HEK293T (cell line): ENCODE data around the gene ABI3BP.

Experiments used
- ARNT ChIP-seq: fragments of 450-650 bp; IDR thresholded peaks from 2 replicates; pipeline ENCODE4 v1.6.1; 2017; ENCODE audit warnings: mild to moderate bottlenecking
- BHLHE40 ChIP-seq: fragments of 450-650 bp; IDR thresholded peaks from 2 replicates; pipeline ENCODE4 v1.6.1; 2016; ENCODE audit warnings: mild to moderate bottlenecking, moderate library complexity, borderline replicate concordance
- ELF4 ChIP-seq: fragments of 450-650 bp; IDR thresholded peaks from 2 replicates; pipeline ENCODE4 v1.6.1; 2017; ENCODE audit warnings: antibody characterized with exemption
- FOXA1 ChIP-seq: fragments of 450-650 bp; IDR thresholded peaks from 2 replicates; pipeline ENCODE4 v1.6.1; 2016; ENCODE audit warnings: mild to moderate bottlenecking
- FOXM1 ChIP-seq: fragments of 450-650 bp; IDR thresholded peaks from 2 replicates; pipeline ENCODE4 v1.6.1; 2017; ENCODE audit warnings: mild to moderate bottlenecking, borderline replicate concordance
- HDGF ChIP-seq: fragments of 450-650 bp; IDR thresholded peaks from 2 replicates; pipeline ENCODE4 v1.6.1; 2017; ENCODE audit warnings: antibody characterized with exemption, borderline replicate concordance
- LEF1 ChIP-seq: fragments of 450-650 bp; IDR thresholded peaks from 2 replicates; pipeline ENCODE4 v1.6.1; 2017; ENCODE audit warnings: mild to moderate bottlenecking, borderline replicate concordance
- NFRKB ChIP-seq: fragments of 450-650 bp; IDR thresholded peaks from 2 replicates; pipeline ENCODE4 v1.6.1; 2016; ENCODE audit warnings: mild to moderate bottlenecking, moderate library complexity
- SP1 ChIP-seq: fragments of 450-650 bp; IDR thresholded peaks from 2 replicates; pipeline ENCODE4 v1.6.1; 2017
- SUZ12 ChIP-seq: fragments of 450-650 bp; IDR thresholded peaks from 2 replicates; pipeline ENCODE4 v1.6.1; 2016; ENCODE audit warnings: mild to moderate bottlenecking
- TARDBP ChIP-seq: fragments of 450-650 bp; IDR thresholded peaks from 2 replicates; pipeline ENCODE4 v1.6.1; 2016
- ZNF384 ChIP-seq: fragments of 450-650 bp; IDR thresholded peaks from 2 replicates; pipeline ENCODE4 v1.6.1; 2016
- TF ChIP-seq, protein P1 (sequence below): fragments of 450-650 bp; IDR thresholded peaks from 2 replicates; pipeline ENCODE4 v1.6.1; 2016

DNA sequence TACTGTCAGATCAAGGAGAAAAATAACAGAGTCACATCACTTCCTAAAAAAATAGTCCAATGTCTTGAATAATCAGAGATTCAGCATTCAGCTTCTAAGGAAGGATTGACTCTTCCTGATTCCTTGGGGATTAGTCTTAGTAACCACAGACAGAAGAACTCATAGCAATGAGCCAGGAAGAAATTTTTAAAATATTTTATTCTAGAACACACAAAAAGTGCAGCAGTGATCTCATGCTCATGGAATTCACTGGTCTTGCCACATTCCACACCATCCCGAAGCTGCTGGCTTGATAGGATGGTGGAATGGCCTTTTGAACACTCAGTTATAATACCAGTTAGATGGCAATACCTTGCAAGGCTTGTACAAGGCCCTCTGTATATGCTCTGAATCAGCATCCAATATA is 43.0 kb upstream of the ABI3BP start:
- TF ChIP-seq SP1 (no peak), BHLHE40 (no peak), NFRKB (no peak), SUZ12 (no peak), ARNT (no peak), FOXA1 (no peak), FOXM1 (no peak), LEF1 (no peak), HDGF (no peak), TARDBP (no peak), ELF4 (no peak), ZNF384 (no peak)
- TF ChIP-seq, protein P1, sequence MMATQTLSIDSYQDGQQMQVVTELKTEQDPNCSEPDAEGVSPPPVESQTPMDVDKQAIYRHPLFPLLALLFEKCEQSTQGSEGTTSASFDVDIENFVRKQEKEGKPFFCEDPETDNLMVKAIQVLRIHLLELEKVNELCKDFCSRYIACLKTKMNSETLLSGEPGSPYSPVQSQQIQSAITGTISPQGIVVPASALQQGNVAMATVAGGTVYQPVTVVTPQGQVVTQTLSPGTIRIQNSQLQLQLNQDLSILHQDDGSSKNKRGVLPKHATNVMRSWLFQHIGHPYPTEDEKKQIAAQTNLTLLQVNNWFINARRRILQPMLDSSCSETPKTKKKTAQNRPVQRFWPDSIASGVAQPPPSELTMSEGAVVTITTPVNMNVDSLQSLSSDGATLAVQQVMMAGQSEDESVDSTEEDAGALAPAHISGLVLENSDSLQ = no peak
